GM19463 (cell line): Measurements from ENCODE around the gene F7.
"Not testable (repeated sequence)": the region's sequence is repeated elsewhere in the genome, so short reads cannot be mapped to it uniquely, and the experiment has no call there.

ENCODE experiments used
- ATAC-seq: cut with Tn5 transposase; IDR thresholded peaks from one replicate; pipeline ENCODE4 v1.9.1; 2021; ENCODE audit warnings: mild to moderate bottlenecking, moderate library complexity; ENCODE audit not compliant: unreplicated experiment

Gene F7

GRCh38 chr13:113150550-113151365 lies 45.2 kb downstream of the F7 start:
- ATAC-seq = no peak

- no peak for ATAC-seq
These were observed 46.4 kb downstream of the F7 start for GRCh38 chr13:113151745-113152690.

GRCh38 chr13:113152691-113152983 lies 47.0 kb downstream of the F7 start:
- ATAC-seq = no peak

GRCh38 chr13:113152984-113153809 lies 47.6 kb downstream of the F7 start:
- no peak for ATAC-seq

- no peak for ATAC-seq
These were observed 48.5 kb downstream of the F7 start for GRCh38 chr13:113153810-113154748.

- no peak for ATAC-seq
These were observed 49.6 kb downstream of the F7 start for GRCh38 chr13:113155201-113155600.

- no peak for ATAC-seq
These were observed 50.5 kb downstream of the F7 start for GRCh38 chr13:113155982-113156655.

GRCh38 chr13:113157206-113157928 lies 51.8 kb downstream of the F7 start:
- no peak for ATAC-seq

- ATAC-seq = no peak
These were observed 52.5 kb downstream of the F7 start, which contains the start of gene PROZ for GRCh38 chr13:113157929-113158747. PROZ (plus strand) TSS chr13:113158648; CDS start chr13:113158661, 13 bp downstream.

- no peak for ATAC-seq
These were observed 53.4 kb downstream of the F7 start for GRCh38 chr13:113158946-113159345.

GRCh38 chr13:113159701-113160100 lies 54.1 kb downstream of the F7 start:
- no peak for ATAC-seq

- no peak for ATAC-seq
These were observed 55.4 kb downstream of the F7 start for GRCh38 chr13:113160983-113161382.

- no peak for ATAC-seq
These were observed 55.8 kb downstream of the F7 start for GRCh38 chr13:113161433-113161832.

- not testable (repeated sequence) for ATAC-seq
These were observed 56.4 kb downstream of the F7 start for GRCh38 chr13:113161975-113162374.

GRCh38 chr13:113162783-113163685 lies 57.4 kb downstream of the F7 start:
- ATAC-seq = no peak

- no peak for ATAC-seq
These were observed 58.9 kb downstream of the F7 start for GRCh38 chr13:113164492-113164891.

GRCh38 chr13:113166266-113166665 lies 60.7 kb downstream of the F7 start:
- no peak for ATAC-seq
